ENCODE data around the gene C1QTNF7.

GRCh38 chr4:15444276-15444675 lies 16.4 kb downstream of the C1QTNF7 start:
- TF ChIP-seq REST (IDR thresholded peaks at IDR 0.05; ENCODE audit: insufficient read depth in 1 of 2, low read depth in 2 of 2, low read length in 2 of 2) = no peak
- no peak for TF ChIP-seq POLR2AphosphoS5 (IDR thresholded peaks at IDR 0.05; ENCODE audit: low read depth, low read length)
- TF ChIP-seq SIN3A (IDR thresholded peaks at IDR 0.05; ENCODE audit: borderline replicate concordance, insufficient read depth, low read length) = no peak
